ENCODE results near the gene CCDC59.

The CCDC59 gene

DNA sequence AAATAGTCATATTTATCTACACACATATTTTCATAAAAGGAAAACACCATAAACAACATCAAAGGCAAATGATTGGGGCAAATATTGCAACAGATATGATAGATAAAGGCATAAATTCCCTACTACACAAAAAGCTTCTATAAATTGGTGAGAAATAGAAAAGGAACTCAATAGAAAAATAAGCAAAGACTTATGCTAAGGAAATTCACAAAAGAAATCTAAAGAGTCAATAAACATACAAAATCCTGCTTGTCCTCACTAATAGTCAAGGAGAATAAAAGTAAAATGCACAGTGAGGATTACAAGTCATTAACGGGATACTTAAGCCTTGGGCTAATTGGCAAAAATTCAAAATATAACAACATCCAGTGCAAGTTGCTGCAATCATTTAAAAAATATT, 30.3 kb downstream of the CCDC59 start (continued):
- TF ChIP-seq, protein P1, sequence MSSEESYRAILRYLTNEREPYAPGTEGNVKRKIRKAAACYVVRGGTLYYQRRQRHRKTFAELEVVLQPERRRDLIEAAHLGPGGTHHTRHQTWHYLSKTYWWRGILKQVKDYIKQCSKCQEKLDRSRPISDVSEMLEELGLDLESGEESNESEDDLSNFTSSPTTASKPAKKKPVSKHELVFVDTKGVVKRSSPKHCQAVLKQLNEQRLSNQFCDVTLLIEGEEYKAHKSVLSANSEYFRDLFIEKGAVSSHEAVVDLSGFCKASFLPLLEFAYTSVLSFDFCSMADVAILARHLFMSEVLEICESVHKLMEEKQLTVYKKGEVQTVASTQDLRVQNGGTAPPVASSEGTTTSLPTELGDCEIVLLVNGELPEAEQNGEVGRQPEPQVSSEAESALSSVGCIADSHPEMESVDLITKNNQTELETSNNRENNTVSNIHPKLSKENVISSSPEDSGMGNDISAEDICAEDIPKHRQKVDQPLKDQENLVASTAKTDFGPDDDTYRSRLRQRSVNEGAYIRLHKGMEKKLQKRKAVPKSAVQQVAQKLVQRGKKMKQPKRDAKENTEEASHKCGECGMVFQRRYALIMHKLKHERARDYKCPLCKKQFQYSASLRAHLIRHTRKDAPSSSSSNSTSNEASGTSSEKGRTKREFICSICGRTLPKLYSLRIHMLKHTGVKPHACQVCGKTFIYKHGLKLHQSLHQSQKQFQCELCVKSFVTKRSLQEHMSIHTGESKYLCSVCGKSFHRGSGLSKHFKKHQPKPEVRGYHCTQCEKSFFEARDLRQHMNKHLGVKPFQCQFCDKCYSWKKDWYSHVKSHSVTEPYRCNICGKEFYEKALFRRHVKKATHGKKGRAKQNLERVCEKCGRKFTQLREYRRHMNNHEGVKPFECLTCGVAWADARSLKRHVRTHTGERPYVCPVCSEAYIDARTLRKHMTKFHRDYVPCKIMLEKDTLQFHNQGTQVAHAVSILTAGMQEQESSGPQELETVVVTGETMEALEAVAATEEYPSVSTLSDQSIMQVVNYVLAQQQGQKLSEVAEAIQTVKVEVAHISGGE (tag by site-specific recombination; conservative IDR thresholded peaks at IDR 0.05; ENCODE audit: low read depth), result no peak

DNA sequence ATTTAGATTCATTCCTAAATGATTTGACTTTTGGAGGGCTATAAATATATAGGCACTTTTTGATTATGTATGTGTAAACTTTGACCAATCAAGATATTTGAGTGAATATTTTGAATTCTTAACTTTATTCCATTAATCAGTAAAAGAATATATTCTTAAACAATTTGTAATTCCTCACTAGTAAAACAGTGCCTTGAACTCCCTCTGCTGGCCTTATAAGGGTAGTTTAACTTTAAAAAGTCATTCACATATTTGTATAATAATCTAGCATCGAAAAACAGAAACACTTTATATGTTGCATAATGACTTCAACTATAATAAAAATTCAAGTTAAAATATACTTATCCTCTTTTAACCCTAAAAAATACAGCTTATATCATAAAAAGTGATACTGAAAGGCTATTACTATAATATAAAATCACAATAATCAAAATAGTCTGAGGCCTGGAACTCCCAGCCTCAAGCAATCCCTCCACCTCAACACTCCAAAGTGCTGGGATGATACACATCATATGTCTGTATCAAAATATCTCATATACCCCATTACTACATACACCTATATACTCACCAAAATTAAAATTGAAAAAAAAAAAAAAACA, 31.2 kb downstream of the CCDC59 start:
- ChIA-PET CTCF (interaction anchor here (0.6 to 1.3 kb wide), 3 partner anchors 30 to 683 kb away, joined by 3 to 6 read pairs (median 4); partner anchors contain the start of genes CCDC59 and METTL25), POLR2A (no interaction called here)
- no peak for TF ChIP-seq ZNF24 (tag by site-specific recombination; IDR thresholded peaks at IDR 0.05)
- no peak for TF ChIP-seq ZNF292 (tag by site-specific recombination; IDR thresholded peaks at IDR 0.05; ENCODE audit: borderline replicate concordance, low read depth)
- TF ChIP-seq, protein P2, sequence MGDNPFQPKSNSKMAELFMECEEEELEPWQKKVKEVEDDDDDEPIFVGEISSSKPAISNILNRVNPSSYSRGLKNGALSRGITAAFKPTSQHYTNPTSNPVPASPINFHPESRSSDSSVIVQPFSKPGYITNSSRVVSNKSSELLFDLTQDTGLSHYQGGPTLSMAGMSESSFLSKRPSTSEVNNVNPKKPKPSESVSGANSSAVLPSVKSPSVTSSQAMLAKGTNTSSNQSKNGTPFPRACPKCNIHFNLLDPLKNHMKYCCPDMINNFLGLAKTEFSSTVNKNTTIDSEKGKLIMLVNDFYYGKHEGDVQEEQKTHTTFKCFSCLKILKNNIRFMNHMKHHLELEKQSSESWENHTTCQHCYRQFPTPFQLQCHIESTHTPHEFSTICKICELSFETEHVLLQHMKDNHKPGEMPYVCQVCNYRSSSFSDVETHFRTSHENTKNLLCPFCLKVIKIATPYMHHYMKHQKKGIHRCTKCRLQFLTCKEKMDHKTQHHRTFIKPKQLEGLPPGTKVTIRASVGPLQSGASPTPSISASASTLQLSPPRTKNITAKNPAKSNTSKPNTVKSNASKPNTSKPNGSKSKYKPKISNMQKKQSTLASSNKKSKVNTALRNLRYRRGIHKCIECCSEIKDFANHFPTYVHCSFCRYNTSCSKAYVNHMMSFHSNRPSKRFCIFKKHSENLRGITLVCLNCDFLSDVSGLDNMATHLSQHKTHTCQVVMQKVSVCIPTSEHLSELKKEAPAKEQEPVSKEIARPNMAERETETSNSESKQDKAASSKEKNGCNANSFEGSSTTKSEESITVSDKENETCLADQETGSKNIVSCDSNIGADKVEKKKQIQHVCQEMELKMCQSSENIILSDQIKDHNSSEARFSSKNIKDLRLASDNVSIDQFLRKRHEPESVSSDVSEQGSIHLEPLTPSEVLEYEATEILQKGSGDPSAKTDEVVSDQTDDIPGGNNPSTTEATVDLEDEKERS (tag by site-specific recombination; IDR thresholded peaks at IDR 0.05), result no peak
- TF ChIP-seq ZNF654 (tag by site-specific recombination; IDR thresholded peaks at IDR 0.05; ENCODE audit: low read depth), result peak; percentile 70
- TF ChIP-seq ZNF19 (tag by site-specific recombination; IDR thresholded peaks at IDR 0.05; ENCODE audit: low read depth), result no peak
- TF ChIP-seq, protein P3, sequence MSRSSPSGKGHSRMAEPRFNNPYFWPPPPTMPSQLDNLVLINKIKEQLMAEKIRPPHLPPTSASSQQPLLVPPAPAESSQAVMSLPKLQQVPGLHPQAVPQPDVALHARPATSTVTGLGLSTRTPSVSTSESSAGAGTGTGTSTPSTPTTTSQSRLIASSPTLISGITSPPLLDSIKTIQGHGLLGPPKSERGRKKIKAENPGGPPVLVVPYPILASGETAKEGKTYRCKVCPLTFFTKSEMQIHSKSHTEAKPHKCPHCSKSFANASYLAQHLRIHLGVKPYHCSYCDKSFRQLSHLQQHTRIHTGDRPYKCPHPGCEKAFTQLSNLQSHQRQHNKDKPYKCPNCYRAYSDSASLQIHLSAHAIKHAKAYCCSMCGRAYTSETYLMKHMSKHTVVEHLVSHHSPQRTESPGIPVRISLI (tag by site-specific recombination; IDR thresholded peaks at IDR 0.05), result no peak
- no peak for TF ChIP-seq ZNF366 (tag by site-specific recombination; conservative IDR thresholded peaks at IDR 0.05)
- TF ChIP-seq SCRT2 (tag by site-specific recombination; IDR thresholded peaks at IDR 0.05), result no peak
- Histone ChIP-seq H3K4me3 (ENCODE audit: low read depth, low read length) (no peak overlapping the region), H3K36me3 (ENCODE audit: control insufficient read depth in 2 of 2, insufficient read depth in 1 of 2, low read length in 2 of 2) (no peaks in the 10 kb centered on the region), H3K27ac (ENCODE audit: extremely low read depth, low read depth, low read length) (no peak overlapping the region), H3K9me3 (ENCODE audit: control insufficient read depth, insufficient read depth, low read depth, low read length) (no peaks in the 10 kb centered on the region), H3K4me1 (ENCODE audit: control insufficient read depth, insufficient read depth, low read length) (peaks cover 5% of the 10 kb centered on the region; the same call in 1 of the 2 replicates)

DNA sequence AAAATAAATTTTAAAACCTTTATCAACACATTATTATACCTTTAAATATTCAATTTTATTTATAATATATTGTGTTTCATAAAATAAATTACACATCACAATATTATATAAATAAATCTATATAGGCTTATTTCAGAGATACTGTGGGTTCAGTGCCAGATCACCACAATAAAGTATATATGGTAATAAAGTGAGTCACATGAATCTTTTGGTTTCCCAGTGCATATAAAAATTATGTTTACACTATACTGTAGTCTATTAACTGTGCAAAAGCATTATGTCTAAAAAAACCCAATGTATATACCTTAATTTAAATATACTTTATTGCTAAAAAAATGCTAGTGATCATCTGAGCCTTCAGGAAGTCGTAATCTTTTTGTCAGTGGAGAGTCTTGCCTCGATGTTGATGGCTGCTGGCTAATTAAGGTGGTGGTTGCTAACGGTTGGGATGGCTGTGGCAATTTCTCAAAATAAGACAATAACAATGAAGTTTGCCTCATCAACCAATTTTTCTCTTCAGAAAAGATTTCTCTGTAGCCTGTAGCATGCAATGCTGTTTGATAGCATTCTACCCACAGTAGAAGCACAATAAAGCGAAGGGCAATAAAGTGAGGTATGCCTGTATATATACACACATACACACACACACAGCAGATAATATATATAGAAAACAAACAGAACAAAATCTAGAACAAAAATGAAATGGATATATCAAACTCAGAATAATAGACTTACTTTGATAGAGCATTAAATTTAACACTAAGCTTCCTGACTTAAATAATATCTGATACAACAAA, 32.4 kb downstream of the CCDC59 start:
- Histone ChIP-seq H3K9me3 (ENCODE audit: control insufficient read depth, insufficient read depth, low read depth, low read length) (no peaks in the 10 kb centered on the region), H3K4me3 (ENCODE audit: low read depth, low read length) (no peak overlapping the region), H3K36me3 (ENCODE audit: control insufficient read depth in 2 of 2, insufficient read depth in 1 of 2, low read length in 2 of 2) (no peaks in the 10 kb centered on the region), H3K4me1 (ENCODE audit: control insufficient read depth, insufficient read depth, low read length) (peaks cover 5% of the 10 kb centered on the region; the same call in 1 of the 2 replicates), H3K27ac (ENCODE audit: extremely low read depth, low read depth, low read length) (no peak overlapping the region)
- POLR2A ChIA-PET, result no interaction called here
- TF ChIP-seq, protein P1 (tag by site-specific recombination; conservative IDR thresholded peaks at IDR 0.05; ENCODE audit: low read depth), result no peak
- TF ChIP-seq MEIS1 (CRISPR knock-in tag; IDR thresholded peaks at IDR 0.05; ENCODE audit: borderline replicate concordance) (no peak), ZNF311 (tag by site-specific recombination; IDR thresholded peaks at IDR 0.05; ENCODE audit: borderline replicate concordance) (no peak), ZNF600 (tag by site-specific recombination; IDR thresholded peaks at IDR 0.05) (no peak)
- CTCF ChIA-PET, result interaction anchor here (1.3 kb wide), 1 partner anchor 33 kb away, joined by 6 read pairs; the partner anchor contains the start of genes CCDC59 and METTL25
